SU-DHL-6 (cell line): ENCODE data around the gene STPG2.

Experiments
- H2AFZ ChIP-seq: fragments of 200-600 bp; sonication (generic); 2 replicates; pipeline ENCODE4 v1.6.1; 2014; ENCODE audit warnings: low read depth, mild to moderate bottlenecking, moderate library complexity, mixed read lengths, antibody characterized with exemption, low read length; ENCODE audit not compliant: severe bottlenecking
- H3F3A ChIP-seq: fragments of 200-600 bp; shearing (Covaris generic); 2 replicates; pipeline ENCODE4 v1.6.0; 2016; ENCODE audit warnings: antibody characterized with exemption, mild to moderate bottlenecking; ENCODE audit not compliant: insufficient read depth
- H3K27ac ChIP-seq: fragments of 200-600 bp; sonication (generic); 2 replicates; pipeline ENCODE4 v1.5.1; 2016; ENCODE audit warnings: low read depth, mild to moderate bottlenecking, low read length, moderate library complexity, mixed read lengths
- H3K27me3 ChIP-seq: fragments of 200-600 bp; sonication (generic), shearing (Covaris generic); 2 replicates; pipeline ENCODE4 v1.6.0; 2014; ENCODE audit warnings: mild to moderate bottlenecking, low read length
- H3K36me3 ChIP-seq: fragments of 200-600 bp; sonication (generic); 2 replicates; pipeline ENCODE4 v1.6.1; 2014; ENCODE audit warnings: mild to moderate bottlenecking, low read length, mixed read lengths
- H3K4me2 ChIP-seq: fragments of 300-600, 200-600 bp; shearing (Covaris generic), sonication (generic); 2 replicates; pipeline ENCODE4 v1.6.0; 2014; ENCODE audit warnings: low read length, low read depth, mild to moderate bottlenecking; ENCODE audit not compliant: poor library complexity, severe bottlenecking
- H3K4me3 ChIP-seq: fragments of 200-600 bp; sonication (generic); 2 replicates; pipeline ENCODE4 v1.5.1; 2014; ENCODE audit warnings: antibody characterized with exemption, low read length, mild to moderate bottlenecking, mixed read lengths; ENCODE audit not compliant: insufficient read depth, poor library complexity, severe bottlenecking
- H3K79me2 ChIP-seq: fragments of 200-600 bp; sonication (generic); 2 replicates; pipeline ENCODE4 v1.6.1; 2014; ENCODE audit warnings: mild to moderate bottlenecking, low read length, moderate library complexity; ENCODE audit not compliant: insufficient read depth
- H3K9ac ChIP-seq: fragments of 200-600 bp; sonication (generic); 2 replicates; pipeline ENCODE4 v1.7.0; 2014; ENCODE audit warnings: mild to moderate bottlenecking, low read length
- H3K9me2 ChIP-seq: fragments of 200-600 bp; sonication (generic); replicated peaks from 2 replicates; pipeline ENCODE4 v1.6.1; 2014; ENCODE audit warnings: low read length; ENCODE audit not compliant: insufficient read depth
- H3K9me3 ChIP-seq: fragments of 200-600 bp; sonication (generic); 2 replicates; pipeline ENCODE4 v1.6.1; 2014; ENCODE audit warnings: low read length, mixed read lengths; ENCODE audit not compliant: insufficient read depth
- H4K20me1 ChIP-seq: fragments of 200-600 bp; sonication (generic); 2 replicates; pipeline ENCODE4 v1.6.1; 2014; ENCODE audit warnings: low read depth, mild to moderate bottlenecking, antibody characterized with exemption, low read length, moderate library complexity, mixed read lengths
- CTCF ChIP-seq: fragments of 200-600 bp; sonication (generic); IDR thresholded peaks from one replicate; pipeline ENCODE4 v1.5.1; 2017; ENCODE audit warnings: antibody characterized with exemption, mild to moderate bottlenecking, low read length, moderate library complexity; ENCODE audit not compliant: insufficient read depth, poor library complexity, severe bottlenecking
- EZH2phosphoT487 ChIP-seq: fragments of 200-600 bp; sonication (generic), shearing (Covaris generic); conservative IDR thresholded peaks from 2 replicates; pipeline ENCODE4 v1.6.1; 2018; ENCODE audit warnings: mild to moderate bottlenecking, antibody characterized with exemption, low read length, moderate library complexity, mixed read lengths

STPG2 gene

GRCh38 chr4:97952763-97953162 lies 190.5 kb downstream of the STPG2 start:
- Histone ChIP-seq H3F3A (no peaks in the 10 kb centered on the region), H3K79me2 (no peaks in the 10 kb centered on the region), H3K9me2 (no peaks in the 10 kb centered on the region), H4K20me1 (no peaks in the 10 kb centered on the region), H3K9me3 (no peaks in the 10 kb centered on the region), H3K9ac (no peak overlapping the region), H3K36me3 (no peaks in the 10 kb centered on the region), H2AFZ (no peak overlapping the region), H3K4me2 (no peak overlapping the region), H3K4me3 (no peak overlapping the region), H3K27me3 (no peaks in the 10 kb centered on the region), H3K27ac (no peak overlapping the region)
- no peak for TF ChIP-seq CTCF
- TF ChIP-seq EZH2phosphoT487 = no peak

GRCh38 chr4:97950836-97951235 lies 192.4 kb downstream of the STPG2 start:
- no peaks in the 10 kb centered on the region for H3K9me2 ChIP-seq
- TF ChIP-seq EZH2phosphoT487 (no peak), CTCF (no peak)
- H3K9me3 ChIP-seq = no peaks in the 10 kb centered on the region
- no peak overlapping the region for H3K4me3 ChIP-seq
- no peaks in the 10 kb centered on the region for H4K20me1 ChIP-seq
- H3K36me3 ChIP-seq = no peaks in the 10 kb centered on the region
- no peaks in the 10 kb centered on the region for H3F3A ChIP-seq
- no peaks in the 10 kb centered on the region for H3K79me2 ChIP-seq
- no peak overlapping the region for H3K4me2 ChIP-seq
- no peak overlapping the region for H2AFZ ChIP-seq
- no peak overlapping the region for H3K27ac ChIP-seq
- no peak overlapping the region for H3K9ac ChIP-seq
- no peaks in the 10 kb centered on the region for H3K27me3 ChIP-seq

- no peaks in the 10 kb centered on the region for H3K9me2 ChIP-seq
- no peak overlapping the region for H3K27ac ChIP-seq
- no peaks in the 10 kb centered on the region for H3K79me2 ChIP-seq
- no peaks in the 10 kb centered on the region for H3K36me3 ChIP-seq
- H3K27me3 ChIP-seq = no peaks in the 10 kb centered on the region
- H2AFZ ChIP-seq = no peak overlapping the region
- no peaks in the 10 kb centered on the region for H4K20me1 ChIP-seq
- no peak overlapping the region for H3K4me3 ChIP-seq
- no peak overlapping the region for H3K4me2 ChIP-seq
- H3K9me3 ChIP-seq = no peaks in the 10 kb centered on the region
- no peaks in the 10 kb centered on the region for H3F3A ChIP-seq
- no peak for TF ChIP-seq CTCF
- TF ChIP-seq EZH2phosphoT487 = no peak
- H3K9ac ChIP-seq = no peak overlapping the region
These were observed 200.3 kb downstream of the STPG2 start for GRCh38 chr4:97942951-97943350.
